NOMO-1 (cell line): ENCODE measurements around the gene GALNT13.

Source experiments
- DNase-seq, 2 experiments: peaks; one replicate each; lab custom pipeline; 2025; ENCODE audit not compliant: unreplicated experiment in 2 of 2; lab: John Stamatoyannopoulos, UW

Gene GALNT13

DNA sequence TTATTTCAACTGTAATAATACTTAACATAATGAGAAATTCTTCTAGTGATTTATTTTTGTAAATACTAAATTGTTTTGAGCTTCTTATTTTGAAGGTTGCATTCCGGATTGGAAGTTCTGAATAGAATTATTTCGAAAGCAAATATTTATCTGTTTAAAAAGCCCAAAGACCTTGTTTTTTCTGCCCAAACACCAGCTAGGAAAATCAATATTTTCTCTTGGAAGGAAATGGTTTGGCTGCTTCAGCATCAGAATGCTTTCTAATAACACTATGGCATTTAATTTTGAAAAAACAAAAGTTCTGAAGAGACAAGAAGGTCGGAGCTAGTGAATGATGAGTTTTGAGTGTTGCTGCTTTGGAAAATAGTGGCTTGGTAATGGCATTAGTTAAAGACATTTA is 522.9 kb downstream of the GALNT13 start:
- DNase-seq: no peak

DNA sequence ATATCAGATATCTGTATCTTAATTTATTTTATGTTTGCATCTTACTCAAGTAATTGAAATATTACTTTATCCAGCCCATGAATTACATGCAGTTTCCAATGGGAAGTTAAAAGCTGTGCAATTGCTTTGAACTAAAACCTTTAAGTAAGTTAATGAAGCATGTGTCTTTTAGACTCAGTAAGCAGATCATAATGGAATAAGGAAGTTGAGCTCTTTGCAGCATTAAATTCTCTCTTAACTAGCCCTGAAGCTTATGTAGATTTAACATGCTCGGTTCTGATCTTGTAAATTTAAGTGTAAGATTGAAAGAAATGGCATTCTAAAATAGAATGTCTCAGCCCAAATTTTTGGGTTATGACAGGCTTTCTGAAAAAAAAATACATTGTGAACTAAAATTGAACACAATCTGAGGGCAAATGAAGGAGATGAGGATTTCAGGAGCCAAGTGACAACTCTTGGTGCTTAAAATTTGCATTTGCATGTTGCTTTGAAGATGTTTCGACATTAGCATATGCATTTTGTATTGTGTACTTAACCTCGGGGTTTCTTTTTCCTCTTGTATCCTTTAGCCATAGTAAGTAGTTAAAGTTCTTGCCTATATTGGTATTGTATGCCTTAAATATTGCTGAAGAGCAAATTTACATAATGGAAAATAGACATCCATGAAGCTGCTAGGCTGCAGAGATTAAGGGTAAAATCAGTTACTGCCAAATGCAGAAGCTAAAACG is 529.0 kb downstream of the GALNT13 start:
- no peak for DNase-seq

DNA sequence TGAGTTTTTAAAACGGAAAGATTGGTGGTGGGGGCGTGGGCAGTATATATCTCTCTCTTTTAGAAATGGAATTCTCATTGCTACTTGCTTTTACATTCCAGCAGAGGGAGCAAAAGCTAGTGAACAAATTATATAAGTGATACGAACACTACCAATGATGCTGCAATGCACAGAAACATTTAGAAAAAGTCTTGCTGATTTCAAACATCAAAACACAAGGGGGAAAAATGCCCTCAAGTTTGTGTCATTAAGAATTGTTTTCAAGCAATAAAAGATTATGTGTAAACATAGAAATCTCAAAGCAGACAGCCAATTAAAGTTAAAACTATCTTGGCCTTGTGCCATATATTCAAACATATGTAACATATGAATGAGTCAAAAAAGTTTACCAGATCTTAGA is 530.5 kb downstream of the GALNT13 start:
- DNase-seq: peak in 1 of 2 experiments; percentile 1

DNA sequence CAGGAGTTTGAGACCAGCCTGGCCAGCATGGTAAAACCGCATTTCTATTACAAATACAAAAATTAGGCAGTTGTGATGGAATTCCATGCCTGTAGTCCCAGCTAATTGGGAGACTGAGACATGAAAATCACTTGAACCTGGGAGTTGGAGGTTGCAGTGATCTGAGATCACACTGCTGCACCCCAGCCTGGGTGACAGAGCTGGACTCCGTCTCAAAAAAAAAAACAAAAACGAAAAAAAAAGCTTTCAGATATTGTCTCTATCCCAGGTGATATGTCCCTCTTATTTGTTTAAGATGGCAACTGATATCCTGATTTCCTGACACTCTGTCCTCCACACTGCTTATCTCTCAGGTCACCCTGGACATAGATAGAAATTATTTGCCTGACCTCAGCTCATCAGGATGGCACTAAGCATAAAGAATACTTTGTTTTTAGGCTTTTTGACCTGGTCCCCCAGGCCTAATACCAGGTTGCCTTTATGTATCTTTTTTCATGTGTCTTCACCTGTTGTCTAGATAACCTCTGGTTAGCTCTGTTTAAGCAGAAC is 531.6 kb downstream of the GALNT13 start:
- no peak for DNase-seq

DNA sequence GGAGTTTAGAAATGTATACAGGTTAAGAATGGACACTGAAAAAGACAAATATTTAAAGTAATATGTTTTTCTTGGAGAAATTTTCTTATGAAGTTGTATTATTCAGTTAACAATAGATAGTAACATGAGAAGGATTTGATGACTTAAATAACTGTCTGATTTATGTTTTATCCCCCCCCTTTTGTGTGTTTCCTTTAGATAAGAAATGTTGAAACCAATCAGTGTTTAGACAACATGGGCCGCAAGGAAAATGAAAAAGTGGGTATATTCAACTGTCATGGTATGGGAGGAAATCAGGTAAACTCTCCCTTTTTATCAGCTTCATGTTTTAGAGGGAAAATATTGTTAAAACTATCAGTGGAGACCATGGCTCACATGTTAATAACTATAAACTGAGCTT is 537.1 kb downstream of the GALNT13 start:
- no peak for DNase-seq

DNA sequence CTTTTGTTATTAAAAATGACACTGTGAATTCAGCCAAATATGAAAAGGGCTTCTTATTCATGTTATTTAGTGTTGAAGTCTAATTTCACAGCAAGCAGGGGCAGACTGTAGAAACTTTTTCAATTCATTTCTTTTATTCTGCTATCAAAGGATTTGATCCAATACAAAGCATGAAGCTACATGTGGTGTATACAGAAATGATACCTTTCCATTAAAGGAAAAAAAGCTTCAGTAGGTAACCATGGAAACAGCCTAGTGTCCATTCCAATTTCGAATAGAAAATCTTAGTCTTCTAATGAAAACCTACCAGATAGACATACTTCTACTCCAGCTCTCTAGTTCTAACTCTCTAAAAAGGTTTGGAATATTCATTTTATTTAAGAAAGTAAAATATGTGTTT is 550.5 kb downstream of the GALNT13 start:
- DNase-seq: no peak

DNA sequence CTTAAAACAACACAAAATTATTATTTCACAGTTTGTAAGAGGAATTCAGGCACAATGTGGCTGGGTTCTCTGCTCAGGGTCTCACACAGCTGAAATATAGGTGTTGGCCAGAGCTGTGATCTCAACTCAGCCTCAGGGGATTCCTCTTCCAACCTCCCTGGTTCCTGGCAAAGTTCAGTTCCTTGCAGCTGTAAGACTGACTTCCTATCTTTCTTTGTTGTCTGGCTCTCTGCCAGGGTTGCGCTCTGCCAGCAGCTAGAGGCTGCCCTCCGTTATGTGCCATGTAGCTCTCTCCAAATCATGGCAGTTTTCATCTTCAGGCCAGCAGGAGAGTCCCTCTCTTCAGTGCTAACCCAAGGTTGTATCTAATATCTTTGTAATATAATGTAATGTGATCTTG is 554.3 kb downstream of the GALNT13 start:
- DNase-seq: no peak

DNA sequence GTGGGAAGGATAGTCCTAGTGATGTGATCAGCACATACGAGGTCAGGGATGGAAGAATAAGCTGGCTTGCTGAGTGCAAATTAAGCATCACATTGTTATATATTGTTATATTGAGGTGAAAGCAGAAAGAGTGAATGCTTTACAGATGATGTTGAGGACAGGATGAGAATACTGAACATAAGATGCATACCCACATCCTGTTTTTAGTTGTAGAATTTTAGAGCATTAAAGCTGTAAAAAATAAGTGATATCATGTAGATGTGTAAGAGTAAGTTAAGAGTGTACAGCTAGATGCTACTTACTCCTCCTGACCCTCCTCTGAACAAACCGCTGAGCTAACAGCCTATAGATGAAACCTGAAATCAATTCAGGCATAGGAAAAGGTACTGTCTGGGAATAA is 555.7 kb downstream of the GALNT13 start:
- DNase-seq: no peak

DNA sequence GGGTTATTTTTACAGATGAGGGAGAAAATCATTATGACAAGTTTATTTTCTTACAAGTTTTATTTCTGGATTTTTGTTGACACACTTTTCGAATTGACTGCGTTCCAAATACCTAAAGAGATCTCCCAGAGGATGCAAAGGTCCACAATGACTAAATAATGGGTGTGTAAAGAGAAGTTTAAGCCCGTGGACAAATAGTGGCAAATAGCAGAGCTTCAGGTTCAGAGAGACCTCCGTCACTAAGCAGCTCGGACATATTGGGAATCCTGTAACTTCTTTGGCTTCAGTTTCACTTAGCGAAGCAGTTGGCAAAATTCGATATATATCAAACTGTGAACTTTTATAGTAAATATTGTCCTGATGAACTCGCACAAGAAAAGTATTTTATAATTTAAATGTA is 556.3 kb downstream of the GALNT13 start:
- DNase-seq: no peak

DNA sequence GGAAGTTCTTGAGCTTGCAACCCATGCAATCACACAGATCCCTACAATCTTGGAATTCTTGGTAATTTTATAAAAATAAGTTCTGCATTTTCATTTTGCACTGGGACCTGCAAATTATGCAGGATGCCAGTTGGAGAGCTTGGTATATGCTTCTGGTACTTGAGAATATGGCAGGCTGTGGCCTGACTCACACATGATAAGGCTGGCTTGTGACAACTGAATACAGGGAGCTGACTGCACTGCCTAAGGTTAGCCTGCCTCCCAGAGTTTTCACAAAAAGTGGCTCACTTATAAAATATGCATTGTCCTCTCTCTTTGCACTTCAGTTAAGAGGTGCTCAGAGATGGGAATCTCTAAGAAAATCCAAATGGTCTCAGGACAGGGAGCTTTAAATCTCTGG is 561.3 kb downstream of the GALNT13 start:
- no peak for DNase-seq

DNA sequence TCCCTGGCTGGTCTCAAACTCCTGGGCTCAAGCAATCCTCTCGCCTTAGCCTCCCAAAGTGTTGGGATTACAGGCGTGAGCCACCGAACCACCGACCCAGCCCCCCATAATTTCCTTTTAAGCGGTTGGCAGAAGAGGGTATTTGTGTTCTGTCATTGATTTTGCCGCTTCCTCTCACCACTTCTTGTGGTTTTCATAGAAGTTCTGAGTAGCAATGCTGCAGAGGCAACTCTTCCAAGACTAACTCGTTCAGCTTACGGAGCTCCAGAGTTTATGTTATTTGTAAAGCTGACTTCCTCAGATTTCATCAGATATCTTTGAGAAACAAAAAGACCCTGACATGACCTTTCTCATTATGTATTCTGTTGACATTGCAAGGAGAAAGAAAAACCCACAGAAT is 565.4 kb downstream of the GALNT13 start:
- no peak for DNase-seq

DNA sequence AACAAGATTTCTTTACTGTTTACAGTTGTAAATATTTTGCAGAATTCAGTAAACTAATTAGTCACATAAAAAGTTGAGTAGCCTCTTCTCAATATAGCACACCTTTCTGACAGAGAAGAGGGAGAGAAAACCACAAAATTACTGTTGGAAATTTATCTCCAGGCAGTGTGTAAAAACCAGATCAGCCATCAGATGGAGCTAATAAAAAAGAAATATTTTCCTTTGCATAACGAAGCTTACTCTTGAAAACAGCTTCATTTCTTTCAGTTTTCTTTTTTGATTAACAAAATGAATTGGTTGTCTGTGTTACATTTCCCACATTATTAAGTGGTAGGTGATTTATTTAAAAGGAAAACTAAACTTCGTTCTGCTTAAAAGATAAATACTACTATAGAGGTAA is 567.4 kb downstream of the GALNT13 start:
- DNase-seq: no peak

DNA sequence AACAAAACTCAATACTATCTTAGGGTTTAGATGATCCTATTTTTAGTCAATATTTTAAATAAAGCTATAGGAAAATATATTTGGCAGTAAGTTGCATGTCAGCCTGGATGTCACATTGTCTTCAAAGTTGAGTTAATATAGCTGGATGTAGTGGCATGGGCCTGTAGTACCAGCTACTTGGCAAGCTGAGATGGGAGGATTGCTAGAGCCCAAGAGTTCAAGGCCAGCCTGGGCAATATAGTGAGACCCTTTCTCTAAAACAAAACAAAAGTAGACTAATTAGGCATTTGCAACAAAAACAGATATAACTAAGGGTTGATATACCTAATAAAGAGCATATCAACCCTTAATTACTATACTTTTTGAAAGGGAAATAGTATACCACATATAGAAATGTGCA is 572.2 kb downstream of the GALNT13 start:
- no peak for DNase-seq

DNA sequence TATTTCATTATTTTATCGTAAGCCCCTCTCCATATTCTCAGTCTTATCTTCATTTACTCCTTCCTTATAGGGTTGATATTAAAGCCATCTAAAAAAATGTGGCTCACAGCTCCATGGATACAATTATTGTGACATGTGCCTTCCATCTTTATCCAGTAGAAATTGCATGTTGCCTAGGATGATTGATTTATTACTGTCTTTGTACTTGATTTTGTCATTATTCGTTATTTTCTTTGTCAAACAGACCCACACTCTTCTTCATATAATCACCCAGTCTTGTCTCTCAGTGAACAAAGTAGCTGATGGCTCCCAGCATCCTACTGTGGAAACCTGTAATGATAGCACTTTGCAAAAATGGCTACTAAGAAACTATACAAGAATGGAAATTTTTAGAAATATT is 574.6 kb downstream of the GALNT13 start:
- no peak for DNase-seq

DNA sequence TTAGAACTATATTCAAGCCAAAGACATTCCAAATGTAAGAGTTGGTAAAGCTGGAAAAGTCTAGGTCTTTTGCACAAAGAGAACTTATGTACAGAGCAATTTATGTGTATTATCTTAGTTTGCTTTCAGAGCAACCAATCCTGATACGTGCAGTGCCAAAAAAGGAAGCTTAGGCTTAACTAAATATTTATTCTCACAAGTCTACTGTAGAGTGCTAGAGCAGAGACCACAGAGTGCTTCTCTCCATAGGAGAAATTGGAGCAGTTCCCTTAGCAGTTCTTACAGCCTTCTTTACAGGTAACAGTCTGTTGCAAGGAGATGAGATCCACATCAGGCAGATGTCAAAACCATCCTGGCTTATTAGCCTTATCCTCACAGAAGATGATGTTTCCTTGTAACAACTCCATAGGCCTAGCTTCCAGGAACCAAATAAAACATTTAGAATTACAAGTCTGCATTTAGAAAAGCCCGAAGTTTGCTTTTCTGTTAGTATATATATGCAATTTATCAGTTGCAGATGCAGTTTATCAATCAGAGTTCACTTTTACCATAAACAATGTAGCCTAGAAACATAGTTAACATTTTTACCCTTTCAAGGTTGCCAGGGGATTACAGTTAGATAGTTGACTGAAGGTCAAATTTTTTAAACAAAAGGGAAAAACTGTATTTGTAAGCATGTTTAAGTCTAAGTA is 576.2 kb downstream of the GALNT13 start:
- no peak for DNase-seq

DNA sequence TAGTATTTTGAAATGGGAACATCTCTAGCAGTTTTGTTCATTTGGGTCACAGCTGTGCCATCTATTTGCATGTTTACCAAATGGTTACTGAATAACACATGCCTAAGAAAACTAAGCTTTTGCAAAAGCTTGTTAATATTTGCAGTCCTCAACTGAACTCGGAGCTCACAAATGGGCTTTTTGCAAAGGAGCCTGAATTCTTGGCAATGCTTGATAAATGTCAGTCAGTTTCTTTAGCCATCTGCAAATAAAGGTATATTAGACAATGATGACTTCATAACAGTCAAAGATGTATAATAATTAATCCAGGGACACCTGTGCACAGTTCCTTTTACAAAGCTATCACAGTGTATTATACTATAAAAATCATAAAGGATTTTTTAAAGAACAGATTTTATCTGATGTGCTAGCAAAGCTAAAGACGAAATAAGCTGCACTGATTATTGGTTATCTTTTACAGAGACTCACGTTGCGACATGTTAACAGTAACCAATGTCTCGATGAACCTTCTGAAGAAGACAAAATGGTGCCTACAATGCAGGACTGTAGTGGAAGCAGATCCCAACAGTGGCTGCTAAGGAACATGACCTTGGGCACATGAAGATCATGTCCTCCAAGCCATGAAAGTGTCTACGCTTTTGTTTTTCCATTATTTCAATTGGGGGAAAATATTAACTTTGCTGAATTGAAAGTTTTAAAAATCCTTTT is 578.4 kb downstream of the GALNT13 start:
- no peak for DNase-seq

DNA sequence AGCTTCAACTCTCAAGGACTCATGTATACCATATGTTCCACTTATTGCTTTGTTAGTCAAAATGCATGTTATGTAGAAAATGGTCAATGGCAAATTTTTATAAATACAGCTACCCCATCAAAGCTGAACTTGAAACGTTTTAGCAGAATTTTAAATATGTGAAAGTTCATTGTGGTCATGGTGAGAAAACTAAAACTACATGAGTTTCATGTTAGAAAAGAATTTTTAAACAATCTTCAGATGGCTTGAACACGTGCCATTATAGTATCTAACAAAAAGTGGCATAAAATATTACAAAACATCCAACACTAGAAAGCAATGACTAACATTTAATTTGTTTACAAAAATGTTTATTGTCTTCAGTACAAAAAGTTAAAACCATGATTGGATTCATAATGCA is 580.7 kb downstream of the GALNT13 start:
- no peak for DNase-seq

DNA sequence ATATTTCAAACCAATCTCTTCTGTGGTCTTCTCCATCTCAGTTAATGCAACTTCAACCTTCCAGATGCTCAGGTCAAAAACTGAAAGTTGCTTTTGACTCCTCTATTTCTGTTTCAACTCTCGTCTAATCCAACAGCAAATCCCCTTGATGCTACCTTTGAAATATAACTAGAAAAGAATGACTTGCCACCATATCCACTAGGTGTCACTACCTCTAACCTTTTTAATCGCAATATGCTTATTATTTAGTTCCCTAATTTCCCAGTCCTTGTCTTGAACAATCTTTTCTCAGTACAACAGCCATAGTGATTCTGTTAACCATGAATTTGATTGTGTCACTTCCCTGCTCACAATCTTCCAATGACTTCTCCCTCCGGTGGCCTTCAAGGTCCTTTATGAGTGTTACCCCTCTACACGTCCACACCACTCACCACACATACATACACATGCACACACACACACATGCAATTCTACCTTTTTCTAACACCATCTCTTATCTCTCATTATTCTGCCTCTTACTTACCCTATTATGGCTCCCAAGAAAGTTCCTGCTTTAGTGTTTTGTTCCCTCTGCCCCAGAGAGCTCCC is 581.3 kb downstream of the GALNT13 start:
- peak; percentile 52 to 55 for DNase-seq

DNA sequence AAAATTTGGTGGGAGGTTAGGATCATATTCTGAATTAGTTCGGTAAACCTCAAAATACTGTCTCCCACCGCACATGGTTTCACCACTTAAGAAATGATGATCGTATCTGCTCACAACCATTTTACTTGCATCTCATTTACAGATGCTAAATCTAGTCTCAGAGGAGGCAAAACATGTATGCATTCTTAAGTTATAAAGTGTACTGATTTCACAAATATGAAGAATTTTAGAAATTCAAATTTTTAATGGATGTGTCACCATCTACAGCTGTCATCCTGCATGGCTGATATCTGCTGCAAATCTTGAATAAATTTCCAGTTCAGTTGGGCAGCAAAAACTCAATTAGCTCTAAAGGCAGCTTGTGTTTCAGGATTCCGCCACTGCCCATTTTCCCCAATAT is 583.4 kb downstream of the GALNT13 start:
- no peak for DNase-seq

DNA sequence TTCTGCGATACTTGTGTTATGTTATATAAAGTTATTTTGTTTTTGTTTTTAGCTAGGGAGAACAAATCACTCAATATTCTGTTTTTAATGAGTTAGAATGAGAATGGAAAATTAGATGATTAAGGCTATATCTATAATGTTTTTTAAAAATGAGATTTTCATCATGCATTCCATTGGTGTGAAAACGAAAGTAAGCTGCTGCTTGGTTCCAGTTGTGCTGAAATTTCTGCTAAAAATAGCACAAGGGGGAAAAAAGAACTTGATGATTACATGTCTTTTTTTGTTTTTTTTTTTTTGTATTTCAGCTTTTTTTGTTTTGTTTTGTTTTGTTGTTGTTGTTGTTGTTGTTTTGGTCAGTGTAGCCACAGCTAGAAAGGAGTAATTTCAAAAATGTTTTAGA is 584.1 kb downstream of the GALNT13 start:
- peak in 1 of 2 experiments; percentile 34 for DNase-seq

DNA sequence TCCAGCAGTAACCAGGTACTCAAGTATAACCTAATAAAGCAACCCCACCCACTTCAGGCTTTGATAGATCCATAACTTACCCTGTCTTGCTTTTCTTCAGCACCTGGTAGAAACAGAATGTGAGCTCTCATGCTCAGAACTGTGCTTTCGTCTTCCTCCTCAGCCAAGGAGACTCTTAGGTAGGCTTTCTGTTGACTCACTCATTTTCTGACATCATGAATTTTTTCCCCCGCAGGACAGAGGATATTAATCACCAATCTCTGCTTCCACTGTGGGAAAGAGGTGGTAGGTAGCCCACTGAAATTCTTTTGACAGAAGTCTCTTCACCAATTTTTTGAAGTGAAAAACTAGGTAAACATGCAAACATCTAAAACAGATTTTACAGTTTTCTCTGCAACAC is 585.6 kb downstream of the GALNT13 start:
- DNase-seq: no peak
